HG02884 (cell line): Measurements from ENCODE around the gene CYP2F1.

Source experiments
- ATAC-seq: cut with Tn5 transposase; IDR thresholded peaks from one replicate; pipeline ENCODE4 v1.9.1; 2021; ENCODE audit warnings: mild to moderate bottlenecking, moderate library complexity; ENCODE audit not compliant: unreplicated experiment

Gene CYP2F1

GRCh38 chr19:41174297-41174928 lies 60.2 kb downstream of the CYP2F1 start:
- no peak for ATAC-seq

- no peak for ATAC-seq
Measured at GRCh38 chr19:41175801-41176777, 61.9 kb downstream of the CYP2F1 start.
